GM18861 (cell line): ENCODE results near the gene MAN2A2.
"Not testable (repeated sequence)": the region's sequence is repeated elsewhere in the genome, so short reads cannot be mapped to it uniquely, and the experiment has no call there.

Source experiments
- ATAC-seq: cut with Tn5 transposase; IDR thresholded peaks from one replicate; pipeline ENCODE4 v1.9.1; 2021; ENCODE audit not compliant: unreplicated experiment

MAN2A2 gene

DNA sequence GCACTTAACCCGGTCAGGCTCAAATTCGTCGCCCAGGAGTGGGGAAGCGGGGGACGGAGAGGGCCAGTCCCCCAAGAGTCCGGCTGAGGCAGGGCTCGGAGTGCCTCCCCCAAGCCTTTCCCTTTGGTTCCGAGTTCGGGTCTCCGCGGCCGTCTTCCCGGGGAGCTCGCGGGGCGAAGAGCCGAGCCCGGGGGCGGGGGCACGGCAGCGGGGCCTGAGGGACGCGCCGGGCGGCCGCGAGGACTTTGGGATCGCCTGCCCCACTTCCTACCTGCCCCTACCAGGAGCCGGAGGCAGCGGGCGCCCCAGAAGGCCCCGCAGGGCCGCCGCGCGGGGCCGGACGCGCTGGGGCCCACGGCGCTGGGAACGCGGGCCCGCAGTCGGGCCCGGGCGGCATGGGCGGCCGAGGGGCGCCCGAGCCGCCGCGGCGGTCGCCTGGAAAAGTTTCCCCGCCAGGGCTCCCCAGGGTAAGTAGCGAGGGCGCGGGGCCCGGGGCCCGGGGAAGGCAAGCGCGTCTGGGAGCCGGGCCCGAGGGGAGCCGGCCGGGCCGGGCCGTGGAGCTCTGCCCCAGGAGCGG is 31.9 kb upstream of the MAN2A2 start:
- no peak for ATAC-seq

GRCh38 chr15:90871716-90872485 is 31.2 kb upstream of the MAN2A2 start:
- ATAC-seq: no peak

DNA sequence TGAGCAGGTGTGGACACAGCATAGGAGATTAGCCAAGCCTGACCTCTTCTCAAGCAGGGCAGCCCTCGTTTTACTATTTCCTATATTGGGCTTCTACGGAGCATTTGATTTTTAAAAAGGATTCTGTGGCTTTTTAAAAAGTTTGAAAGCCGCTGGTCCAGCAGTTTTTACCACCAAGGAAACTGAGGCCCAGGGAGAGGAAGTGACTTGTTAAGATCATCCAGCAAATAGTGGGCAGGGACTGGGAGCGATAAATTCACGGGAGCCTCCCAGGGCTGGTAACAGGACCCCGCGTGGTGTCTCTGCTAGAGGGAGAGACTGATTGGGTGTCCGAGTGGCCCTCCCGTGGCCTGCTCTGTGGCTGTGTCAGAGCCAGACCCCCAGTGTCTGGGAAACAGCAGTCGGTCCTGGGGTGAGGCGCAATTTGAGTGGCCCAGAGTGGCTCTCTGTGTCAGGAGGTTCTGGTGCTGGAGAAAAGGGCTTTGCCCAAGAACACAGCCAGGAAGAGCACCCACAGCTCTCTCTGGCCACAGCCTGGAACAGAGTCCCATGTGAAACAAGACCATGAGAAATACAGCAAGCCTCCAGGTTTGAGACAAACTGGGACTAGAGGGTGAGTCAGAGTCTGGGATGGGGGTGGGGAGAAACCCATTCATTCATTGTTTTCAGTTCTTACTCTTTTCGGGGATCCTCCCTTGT is 30.5 kb upstream of the MAN2A2 start:
- peak; percentile 37 for ATAC-seq

DNA sequence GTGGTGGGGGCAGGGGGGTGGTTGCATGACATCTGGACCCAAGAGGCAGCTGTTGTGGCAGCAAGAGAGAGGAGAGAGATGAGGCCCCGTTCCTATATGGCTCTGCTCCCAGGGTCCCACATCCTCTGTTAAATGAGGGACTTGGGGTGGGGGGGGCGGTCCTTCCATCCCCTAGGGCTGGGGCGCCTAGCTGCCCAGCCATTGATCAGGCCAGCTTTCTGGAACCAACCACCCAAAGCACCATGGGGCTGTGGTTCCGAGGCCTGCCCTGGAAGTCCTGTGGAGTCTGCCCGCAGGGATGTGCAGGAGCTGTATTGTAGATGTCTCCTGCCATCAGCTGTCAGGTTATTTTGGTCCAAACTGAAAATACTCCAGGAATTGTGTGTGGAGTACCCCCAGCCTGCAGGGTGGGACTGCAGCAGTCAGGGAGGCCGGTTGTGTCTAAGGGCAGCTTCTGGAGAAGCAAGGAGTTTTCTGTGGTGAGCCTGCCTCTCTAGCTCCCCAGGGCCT is 29.6 kb upstream of the MAN2A2 start:
- ATAC-seq: no peak

DNA sequence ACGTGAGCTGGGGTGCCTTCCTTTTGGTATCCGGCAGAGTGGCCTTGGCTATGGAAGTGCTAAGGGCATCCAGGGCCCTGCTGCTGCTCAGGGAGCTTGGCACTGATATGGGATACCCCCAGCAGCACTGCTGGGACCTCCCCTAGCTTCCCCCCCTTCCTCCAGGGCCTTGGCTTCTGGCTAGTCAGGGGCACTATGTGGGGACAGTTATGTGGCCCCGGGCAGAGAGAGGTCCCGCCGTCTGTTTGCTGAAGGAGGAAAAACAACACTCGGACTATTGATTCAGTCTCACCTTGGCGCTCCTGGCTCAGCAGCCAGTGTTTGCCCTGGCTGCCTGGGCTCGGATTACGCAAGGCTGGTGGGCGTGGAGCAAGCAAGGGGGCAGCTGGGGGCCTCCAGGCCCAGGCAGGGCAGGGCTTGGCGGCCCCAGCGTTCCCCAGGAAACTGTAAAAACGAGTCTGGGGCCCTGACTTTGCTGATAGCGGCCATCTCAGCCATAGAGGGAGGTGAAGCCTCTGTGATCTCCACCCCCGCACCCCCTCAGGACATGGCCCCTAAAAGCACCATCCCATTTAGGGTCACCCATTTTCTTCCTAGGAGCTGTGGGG is 29.0 kb upstream of the MAN2A2 start:
- no peak for ATAC-seq

DNA sequence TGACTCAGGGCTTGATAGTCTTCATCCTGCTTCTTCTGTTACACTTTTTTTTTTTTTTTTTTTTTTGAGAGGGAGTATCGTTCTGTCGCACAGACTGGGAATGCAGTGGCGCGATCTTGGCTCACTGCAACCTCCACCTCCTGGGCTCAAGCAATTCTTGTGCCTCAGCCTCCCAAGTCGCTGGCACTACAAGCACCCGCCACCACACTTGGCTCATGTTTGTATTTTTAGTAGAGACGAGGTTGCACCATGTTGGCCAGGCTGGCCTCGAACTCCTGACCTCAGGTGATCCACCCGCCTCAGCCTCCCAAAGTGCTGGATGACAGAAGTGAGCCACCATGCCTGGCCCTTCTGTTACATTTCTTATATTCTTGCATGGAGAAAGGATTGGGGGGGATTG is 28.1 kb upstream of the MAN2A2 start:
- ATAC-seq: not testable (repeated sequence)

GRCh38 chr15:90875549-90875981 is 27.5 kb upstream of the MAN2A2 start:
- ATAC-seq: no peak

DNA sequence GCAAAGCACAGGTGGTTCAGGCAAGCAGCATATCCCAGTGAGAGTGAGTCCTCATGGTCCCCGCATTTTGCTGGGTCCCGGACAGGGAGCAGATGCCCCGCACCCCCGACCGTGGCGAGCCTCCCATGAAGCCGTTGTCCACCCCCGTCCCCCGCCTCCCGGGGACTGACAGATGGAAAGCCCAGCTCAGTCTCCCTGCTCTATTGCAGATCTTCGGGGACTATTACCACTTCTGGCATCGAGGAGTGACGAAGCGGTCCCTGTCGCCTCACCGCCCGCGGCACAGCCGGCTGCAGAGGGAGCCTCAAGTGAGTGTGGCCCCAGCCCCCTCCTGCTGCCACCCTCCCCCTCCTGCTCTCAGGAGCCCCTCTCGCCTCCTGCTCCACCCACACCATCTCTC is 27.1 kb upstream of the MAN2A2 start:
- no peak for ATAC-seq

DNA sequence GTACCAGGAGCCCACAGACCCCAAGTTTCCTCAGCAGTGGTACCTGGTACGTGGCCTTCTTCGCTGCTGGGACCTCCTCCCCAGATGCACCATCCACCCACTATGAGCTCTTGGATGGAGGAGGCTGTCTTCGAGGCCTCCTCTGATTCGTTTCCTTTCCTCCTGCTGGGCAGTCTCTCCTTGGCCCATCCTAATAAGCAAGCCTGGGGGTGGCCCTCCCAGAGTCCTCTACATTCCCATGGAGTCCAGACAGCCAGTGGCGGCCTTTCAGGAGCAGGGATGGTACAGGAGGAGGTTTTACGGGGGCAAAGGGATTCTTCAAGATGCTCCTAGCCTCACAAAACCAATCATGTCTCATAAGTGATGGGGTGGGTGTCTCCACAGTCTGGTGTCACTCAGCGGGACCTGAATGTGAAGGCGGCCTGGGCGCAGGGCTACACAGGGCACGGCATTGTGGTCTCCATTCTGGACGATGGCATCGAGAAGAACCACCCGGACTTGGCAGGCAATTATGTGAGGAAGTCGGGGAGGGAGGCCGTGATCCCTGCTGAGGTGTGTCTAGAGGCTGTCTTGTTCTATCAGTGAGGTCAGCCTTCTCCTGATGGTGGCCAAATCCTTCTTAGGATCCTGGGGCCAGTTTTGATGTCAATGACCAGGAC is 26.5 kb upstream of the MAN2A2 start:
- no peak for ATAC-seq

GRCh38 chr15:90877315-90877714 is 25.8 kb upstream of the MAN2A2 start:
- no peak for ATAC-seq

DNA sequence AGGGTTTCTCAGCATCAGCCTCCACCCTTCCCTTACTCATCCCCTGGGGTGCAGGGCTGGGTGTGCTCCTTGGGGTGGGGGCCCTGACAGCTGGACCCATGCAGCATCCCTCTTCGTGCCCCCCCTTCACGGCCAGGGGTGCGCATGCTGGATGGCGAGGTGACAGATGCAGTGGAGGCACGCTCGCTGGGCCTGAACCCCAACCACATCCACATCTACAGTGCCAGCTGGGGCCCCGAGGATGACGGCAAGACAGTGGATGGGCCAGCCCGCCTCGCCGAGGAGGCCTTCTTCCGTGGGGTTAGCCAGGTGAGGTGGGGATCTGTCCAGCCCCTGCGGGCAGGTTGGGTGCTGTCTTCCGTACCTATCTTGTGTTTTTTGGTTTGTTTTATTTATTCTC is 25.1 kb upstream of the MAN2A2 start:
- no peak for ATAC-seq

DNA sequence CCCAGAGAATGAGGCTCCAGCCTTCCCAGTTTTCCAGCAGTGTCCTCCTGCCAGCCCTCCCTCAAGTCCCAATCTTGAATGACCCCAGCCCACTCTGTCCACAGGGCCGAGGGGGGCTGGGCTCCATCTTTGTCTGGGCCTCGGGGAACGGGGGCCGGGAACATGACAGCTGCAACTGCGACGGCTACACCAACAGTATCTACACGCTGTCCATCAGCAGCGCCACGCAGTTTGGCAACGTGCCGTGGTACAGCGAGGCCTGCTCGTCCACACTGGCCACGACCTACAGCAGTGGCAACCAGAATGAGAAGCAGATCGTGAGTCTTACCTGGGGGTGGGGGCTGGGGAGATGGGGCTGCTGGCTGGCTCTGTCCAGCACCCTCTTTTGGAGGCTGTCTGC is 24.4 kb upstream of the MAN2A2 start:
- ATAC-seq: no peak

DNA sequence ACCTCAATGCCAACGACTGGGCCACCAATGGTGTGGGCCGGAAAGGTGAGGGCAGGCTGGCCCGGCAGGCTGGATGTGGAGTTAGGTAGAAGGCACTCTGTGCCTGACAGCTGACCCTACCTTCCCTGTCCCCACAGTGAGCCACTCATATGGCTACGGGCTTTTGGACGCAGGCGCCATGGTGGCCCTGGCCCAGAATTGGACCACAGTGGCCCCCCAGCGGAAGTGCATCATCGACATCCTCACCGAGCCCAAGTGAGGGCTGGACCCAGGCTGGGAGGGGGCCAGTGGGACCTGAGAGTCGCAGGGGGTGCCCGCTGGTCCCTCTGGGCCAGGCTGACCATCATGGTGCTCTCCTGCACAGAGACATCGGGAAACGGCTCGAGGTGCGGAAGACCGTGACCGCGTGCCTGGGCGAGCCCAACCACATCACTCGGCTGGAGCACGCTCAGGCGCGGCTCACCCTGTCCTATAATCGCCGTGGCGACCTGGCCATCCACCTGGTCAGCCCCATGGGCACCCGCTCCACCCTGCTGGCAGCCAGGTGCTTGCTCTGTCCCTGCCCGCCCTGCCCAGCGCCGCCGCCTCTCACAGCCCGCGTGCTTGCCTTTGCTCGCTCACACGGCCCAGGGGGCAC is 23.3 kb upstream of the MAN2A2 start:
- ATAC-seq: no peak

DNA sequence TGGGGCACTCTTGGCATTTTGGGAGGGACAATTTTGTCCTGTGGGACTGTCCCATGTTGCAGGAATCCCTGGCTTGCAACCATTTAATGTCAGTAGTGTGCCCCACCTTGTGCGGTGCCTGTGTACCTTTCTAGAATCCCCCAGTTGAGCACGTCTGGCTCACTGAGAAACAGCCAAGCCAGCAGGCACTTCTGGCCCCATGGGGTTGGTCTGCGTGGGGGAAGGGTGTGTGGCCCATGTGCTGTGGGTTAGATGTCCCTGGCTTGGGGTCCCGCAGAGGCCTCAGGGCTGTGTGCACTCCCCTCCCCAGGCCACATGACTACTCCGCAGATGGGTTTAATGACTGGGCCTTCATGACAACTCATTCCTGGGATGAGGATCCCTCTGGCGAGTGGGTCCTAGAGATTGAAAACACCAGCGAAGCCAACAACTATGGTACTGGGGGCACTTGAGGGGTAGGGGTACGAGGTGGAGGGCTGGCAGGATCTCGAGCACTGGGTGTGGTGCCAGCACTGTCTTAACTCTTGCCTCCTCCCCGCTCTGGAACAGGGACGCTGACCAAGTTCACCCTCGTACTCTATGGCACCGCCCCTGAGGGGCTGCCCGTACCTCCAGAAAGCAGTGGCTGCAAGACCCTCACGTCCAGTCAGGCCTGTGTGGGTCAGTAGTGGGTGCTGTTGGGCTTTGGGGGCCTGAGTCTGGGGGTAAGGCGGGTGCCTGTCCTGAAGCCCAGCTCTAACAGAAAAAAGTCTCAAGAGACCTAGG is 22.5 kb upstream of the MAN2A2 start:
- ATAC-seq: no peak

GRCh38 chr15:90881181-90881977 is 21.7 kb upstream of the MAN2A2 start:
- ATAC-seq: no peak

- no peak for ATAC-seq
These were observed 21.0 kb upstream of the MAN2A2 start for GRCh38 chr15:90881978-90882721.

DNA sequence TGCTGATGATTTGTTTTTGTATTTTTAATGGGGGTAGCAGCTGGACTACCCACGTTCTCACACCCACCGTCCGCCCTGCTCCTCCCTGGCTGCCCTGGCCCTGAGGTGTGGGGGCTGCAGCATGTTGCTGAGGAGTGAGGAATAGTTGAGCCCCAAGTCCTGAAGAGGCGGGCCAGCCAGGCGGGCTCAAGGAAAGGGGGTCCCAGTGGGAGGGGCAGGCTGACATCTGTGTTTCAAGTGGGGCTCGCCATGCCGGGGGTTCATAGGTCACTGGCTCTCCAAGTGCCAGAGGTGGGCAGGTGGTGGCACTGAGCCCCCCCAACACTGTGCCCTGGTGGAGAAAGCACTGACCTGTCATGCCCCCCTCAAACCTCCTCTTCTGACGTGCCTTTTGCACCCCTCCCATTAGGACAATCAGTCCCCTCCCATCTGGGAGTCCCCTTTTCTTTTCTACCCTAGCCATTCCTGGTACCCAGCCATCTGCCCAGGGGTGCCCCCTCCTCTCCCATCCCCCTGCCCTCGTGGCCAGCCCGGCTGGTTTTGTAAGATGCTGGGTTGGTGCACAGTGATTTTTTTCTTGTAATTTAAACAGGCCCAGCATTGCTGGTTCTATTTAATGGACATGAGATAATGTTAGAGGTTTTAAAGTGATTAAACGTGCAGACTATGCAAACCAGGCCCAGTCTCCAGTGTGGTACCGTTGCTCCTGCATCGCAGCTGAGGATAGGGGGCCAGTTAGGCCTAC is 20.1 kb upstream of the MAN2A2 start:
- no peak for ATAC-seq

GRCh38 chr15:90883526-90883975 is 19.6 kb upstream of the MAN2A2 start:
- ATAC-seq: no peak
